T-helper 22 cell (primary cell): ENCODE measurements around the gene SRPK2.
"Not testable (repeated sequence)": the region's sequence is repeated elsewhere in the genome, so short reads cannot be mapped to it uniquely, and the experiment has no call there.

Source experiments
- DNase-seq: peaks from one replicate; pipeline ENCODE4 v3.0.0-alpha.2; 2020; ENCODE audit warnings: low read depth

SRPK2 gene

GRCh38 chr7:105339404-105340323, 49.1 kb downstream of the SRPK2 start:
- no peak for DNase-seq

DNA sequence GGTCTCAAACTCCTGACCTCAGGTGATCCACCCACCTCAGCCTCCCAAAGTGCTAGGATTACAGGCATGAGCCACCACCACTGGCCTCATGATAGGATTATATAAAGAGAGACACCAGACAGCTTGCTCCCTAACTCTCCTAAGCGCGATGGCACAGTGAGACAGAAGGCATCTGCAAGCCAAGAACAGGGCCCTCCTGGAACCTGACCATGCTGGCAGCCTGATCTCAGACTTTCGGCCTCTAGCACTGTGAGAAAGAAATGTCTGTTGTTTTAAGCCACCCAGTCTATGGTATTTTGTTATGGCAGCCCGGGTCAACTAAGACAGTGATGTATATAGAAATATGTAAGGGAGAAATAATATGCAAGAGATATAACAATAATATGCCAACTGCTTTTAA, 51.2 kb downstream of the SRPK2 start:
- DNase-seq: no peak

- DNase-seq: no peak
These were observed 52.7 kb downstream of the SRPK2 start for GRCh38 chr7:105336009-105336408.

- not testable (repeated sequence) for DNase-seq
These were observed 56.1 kb downstream of the SRPK2 start for GRCh38 chr7:105332661-105333060.

DNA sequence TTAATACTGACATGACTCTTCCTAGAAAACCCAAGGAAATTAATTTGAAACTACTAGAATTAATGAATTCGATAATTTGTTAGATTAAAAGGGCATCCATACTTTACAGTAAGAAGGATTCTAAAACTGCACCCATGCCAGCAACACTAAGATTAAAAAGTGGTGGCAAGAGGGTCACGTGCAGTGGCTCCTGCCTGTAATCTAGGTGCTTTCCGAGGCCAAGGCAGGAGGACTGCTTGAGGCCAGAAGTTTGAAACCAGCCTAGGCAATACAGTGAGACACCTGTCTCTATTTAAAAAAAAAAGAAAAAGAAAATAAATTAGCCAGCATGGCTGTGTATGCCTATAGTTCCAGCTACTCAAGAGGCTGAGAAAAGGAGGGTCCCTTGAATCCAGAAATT, 58.2 kb downstream of the SRPK2 start:
- DNase-seq: no peak

GRCh38 chr7:105327201-105327600, 61.5 kb downstream of the SRPK2 start:
- DNase-seq: no peak

DNA sequence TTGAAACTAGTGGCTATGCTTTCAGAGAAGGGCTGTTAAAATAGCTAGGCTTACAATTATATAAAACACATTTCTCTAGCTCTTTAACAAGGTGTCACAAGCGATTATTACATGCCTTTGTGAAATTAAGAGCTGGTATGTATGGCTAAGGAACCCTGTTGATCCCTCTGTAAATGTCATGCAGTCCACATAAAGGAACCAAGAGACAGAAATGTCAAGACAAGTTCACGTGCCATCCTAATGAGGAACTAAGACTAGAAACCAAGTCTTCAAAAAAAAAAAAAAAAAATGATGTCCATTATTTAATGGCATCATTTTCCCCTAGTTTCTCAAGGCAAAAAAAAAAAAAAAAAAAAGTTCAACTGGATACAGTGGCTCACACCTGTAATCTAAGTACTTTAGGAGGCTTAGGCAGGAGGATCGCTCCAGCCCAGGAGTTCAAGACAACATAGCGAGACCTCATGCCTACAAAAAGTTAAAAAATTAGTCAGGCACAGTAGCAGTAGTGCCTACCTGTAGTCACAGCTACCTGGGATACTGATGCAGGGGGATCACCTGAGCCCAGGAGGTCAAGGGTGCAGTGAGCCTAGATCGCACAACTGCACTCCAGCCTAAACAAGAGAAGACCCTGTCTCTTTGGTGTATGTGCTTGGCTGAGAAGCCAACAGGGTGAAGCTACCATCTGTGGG, 63.4 kb downstream of the SRPK2 start:
- no peak for DNase-seq

- not testable (repeated sequence) for DNase-seq
These were observed 64.1 kb downstream of the SRPK2 start for GRCh38 chr7:105324606-105325005.

- no peak for DNase-seq
These were observed 65.4 kb downstream of the SRPK2 start for GRCh38 chr7:105323366-105323765.

DNA sequence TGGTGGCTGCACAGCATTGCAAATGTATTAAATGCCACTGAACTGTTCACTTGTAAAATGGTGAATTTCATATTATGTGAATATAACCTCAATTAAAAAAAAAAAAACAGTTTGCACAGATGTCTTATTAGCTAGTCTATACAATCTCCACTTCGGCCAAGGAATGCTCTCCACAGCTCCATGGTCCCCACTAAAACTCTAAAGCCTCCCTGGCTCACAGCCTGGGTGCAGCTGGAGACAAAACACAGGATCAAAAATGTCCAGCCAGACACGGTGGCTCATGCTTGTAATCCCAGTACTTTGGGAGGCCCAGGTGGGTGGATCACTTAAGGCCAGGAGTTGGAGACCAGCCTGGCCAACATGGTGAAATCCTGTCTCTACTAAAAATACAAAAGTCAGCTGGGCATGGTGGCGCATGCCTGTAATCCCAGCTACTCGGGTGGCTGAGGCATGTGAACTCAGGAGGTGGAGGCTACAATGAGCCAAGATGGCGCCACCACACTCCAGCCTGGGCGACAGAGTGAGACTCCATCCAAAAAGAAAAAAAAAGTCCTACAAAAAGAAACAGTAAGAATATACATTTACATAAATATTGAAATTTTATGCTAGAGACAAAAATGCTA, 66.0 kb downstream of the SRPK2 start:
- no peak for DNase-seq

GRCh38 chr7:105321754-105322455, 66.8 kb downstream of the SRPK2 start:
- DNase-seq: no peak

DNA sequence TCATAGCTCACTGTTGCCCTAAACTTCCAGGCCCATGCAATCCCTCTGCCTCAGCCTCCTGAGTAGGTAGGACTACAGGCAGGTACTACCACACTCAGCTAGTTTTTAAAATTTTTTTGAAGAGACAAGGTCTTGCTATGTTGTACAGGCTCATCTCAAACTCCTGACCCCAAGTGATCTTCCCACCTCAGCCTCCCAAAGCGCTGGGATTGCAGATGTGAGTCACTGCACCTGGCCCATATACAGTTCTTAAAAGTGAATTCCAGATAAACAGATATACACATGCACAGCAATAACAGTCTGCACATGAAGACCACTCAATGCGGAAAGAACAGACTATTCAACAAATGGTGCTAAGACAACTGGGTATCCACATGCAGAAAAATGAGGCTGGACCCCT, 67.8 kb downstream of the SRPK2 start:
- no peak for DNase-seq

GRCh38 chr7:105319578-105319977, 69.1 kb downstream of the SRPK2 start:
- no peak for DNase-seq

DNA sequence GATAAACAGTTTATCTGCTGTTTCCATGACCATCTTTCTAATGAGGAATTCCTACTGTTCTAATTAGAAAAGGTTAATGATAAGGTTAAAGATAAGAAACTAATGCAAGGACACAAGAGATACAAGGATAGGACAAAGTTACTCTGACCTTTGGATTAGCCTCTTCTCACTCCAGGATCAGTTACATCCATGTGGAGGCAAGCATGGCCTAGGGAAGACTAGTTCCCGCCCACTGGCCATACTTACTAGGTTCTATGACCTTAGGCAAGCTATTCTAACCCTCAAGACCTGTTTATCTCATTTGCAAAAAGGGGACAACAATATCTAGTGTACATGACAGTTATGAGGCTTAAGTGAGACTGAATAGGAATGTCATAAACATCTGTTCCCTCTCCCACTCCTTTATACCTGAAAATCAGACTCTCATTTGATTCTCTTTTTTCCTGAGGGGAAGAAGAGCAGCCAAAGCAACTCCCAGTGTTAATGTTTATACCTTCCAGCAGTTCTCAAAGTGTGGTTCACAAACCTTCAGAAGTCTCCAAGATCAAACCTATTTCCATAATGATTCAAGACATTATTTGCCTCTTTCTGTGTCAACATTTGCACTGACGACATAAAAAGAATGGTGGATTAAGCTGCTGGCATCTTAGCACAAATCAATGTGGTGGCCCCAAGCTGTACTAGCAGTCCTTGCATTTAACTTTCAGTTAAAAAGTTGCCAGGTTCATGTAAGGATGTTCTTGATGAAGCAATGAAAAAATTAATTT, 72.0 kb downstream of the SRPK2 start:
- no peak for DNase-seq

DNA sequence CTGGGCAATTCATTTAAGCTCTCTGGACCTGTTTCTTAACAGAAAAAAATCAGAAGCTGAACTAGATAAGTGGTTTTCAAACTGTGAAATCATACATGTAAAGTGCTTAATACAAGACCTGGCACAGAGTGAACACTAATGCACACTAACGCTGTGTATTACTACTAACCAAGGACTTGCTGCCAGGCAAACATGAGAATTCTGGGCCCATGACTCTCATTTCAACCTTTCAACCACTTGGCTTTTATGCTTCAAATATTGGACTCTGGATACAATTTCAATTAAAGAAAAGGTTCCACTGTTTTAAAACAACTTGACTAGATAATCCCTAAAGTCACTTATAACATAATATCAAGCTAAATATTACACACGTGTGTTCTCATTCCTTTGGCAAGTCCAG, 73.4 kb downstream of the SRPK2 start:
- DNase-seq: no peak

DNA sequence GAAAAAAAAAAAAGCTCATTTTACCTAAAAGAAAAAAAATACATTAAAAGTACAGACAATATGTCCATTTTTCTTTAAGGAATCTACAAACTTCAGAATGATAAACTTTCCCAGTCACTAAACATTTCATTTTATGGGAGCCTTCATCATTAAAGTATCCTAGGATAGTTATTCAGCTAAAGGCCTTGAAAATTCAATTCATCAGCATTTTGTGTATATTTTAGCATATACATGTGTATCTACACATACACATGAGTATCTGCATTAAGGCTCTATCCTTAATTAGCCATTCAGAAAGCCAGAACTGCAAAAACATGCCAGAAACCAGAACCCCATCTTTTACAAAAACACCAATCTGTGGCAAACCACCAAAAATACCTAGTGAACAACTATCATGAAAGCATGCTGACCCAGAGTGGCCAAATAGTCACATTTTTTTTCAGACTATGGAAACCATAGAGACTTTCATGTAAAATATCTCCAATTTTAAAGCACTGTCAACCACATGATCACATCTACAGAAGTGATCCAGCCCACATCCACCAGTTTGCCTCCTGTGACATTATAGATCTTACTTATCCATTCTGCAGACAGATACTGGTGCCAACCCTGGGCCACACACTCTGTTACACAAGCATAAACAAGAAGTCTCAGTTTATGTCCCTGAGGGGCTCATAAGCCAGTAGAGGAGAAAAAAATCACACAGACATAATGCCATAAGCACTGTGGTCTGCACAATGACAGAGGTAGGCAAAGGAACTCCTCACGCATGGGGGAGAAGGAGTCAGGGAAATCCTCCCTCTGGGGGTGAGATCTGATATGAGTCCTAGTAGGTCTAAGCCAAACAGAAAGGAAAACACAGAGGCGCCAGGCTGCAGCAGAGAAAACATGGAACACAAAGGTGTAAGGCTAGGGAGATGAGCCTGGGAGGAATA, 79.2 kb downstream of the SRPK2 start:
- no peak for DNase-seq

DNA sequence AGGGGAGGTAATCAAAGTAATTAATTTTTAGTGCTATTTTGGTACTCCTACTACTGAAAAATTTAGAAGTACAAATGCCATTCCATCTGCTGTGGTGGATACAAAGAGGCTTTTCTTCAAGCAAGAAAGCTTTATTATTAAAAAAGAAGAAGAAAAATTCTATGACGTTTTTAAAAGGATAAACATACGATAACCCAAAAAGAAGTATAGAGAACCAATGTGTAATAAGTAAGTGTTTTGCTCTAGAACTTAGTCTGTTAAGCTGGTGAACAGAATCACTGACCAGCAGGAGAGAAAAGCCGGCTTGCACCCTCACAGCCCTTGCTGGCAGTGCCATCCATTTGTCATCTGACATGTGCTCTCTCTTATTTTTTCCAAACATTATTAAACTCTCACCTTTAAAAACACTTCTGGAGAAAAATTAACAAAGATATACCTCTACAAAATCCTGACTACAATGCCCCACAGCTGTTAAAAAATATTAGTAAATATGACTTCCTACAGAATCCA, 81.5 kb downstream of the SRPK2 start:
- DNase-seq: no peak

DNA sequence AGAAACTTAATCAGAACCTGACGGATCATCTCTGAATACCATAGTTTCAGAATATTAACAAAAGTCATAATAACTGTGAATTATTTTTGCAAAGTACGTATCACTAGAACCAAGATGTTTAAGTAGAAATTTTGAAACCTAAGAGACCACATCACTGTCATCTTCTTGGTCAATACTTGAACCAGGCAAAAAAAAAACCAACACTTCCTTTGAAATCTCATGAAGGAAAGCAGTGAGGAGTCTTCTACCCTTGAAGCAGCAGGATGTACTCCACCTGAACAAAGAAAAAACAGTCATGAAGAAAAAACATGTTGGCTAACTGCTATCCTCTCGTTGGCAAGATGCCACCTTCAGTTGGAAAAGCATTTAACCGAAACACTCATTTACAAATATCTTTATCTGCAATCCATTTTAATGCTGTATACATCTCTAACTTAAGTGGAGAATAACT, 82.4 kb downstream of the SRPK2 start:
- DNase-seq: no peak

GRCh38 chr7:105305633-105306032, 83.1 kb downstream of the SRPK2 start:
- no peak for DNase-seq
